GM12878 (cell line): ENCODE data around the gene SHPK. TPM values are rescaled to one million over a fixed set of nuclear protein-coding genes. Genes with fewer than 3 reads are reported as not detected.

Source experiments
- ATAC-seq: fragments of 200-7000 bp; cut with Tn5 transposase; 3 replicates; pipeline ENCODE4 v1.9.1; 2020; ENCODE audit warnings: mild to moderate bottlenecking, moderate library complexity
- BruUV-seq: library from RNA; stranded (reverse); fragments of 400-500 nt; replicated peaks from 2 replicates; lab custom pipeline; 2021; lab: Mats Ljungman, UMichigan
- CTCF ChIA-PET: fragments of 300-600 bp; sonication (Branson Sonifier 250); formaldehyde crosslinking; extraction: SDS; loops from one replicate; lab custom pipeline; 2021; ENCODE audit warnings: inconsistent platforms; lab: Yijun Ruan, JAX
- POLR2A ChIA-PET: fragments of 350-600 bp; formaldehyde crosslinking; extraction: SDS; loops from one replicate; lab custom pipeline; 2021; ENCODE audit warnings: inconsistent platforms; lab: Charles Lee
- RAD21 ChIA-PET: fragments of 300-600 bp; sonication (Branson Sonifier 250); formaldehyde crosslinking; loops from one replicate; lab custom pipeline; 2023; ENCODE audit warnings: antibody characterized with exemption; ENCODE audit not compliant: unreplicated experiment; lab: Charles Lee
- SMC1A ChIA-PET: fragments of 300-600 bp; sonication (Branson Sonifier 250); formaldehyde crosslinking; loops from one replicate; lab custom pipeline; 2023; ENCODE audit not compliant: unreplicated experiment, uncharacterized antibody; lab: Charles Lee
- DNase-seq: peaks from one replicate; pipeline ENCODE4 v3.0.0-alpha.2; 2011; ENCODE audit warnings: low read depth, low spot score
- FAIRE-seq: peaks from 3 replicates; lab custom pipeline; 2011; peaks lifted over from hg19 to GRCh38; lab: Jason Lieb, UNC
- H2AFZ ChIP-seq: 2 replicates; pipeline ENCODE4 v1.6.0; 2011; ENCODE audit warnings: low read depth, low read length, control low read depth; ENCODE audit not compliant: control insufficient read depth
- H3K27ac ChIP-seq: 2 replicates; pipeline ENCODE4 v1.5.1; 2011; ENCODE audit warnings: control low read depth; ENCODE audit not compliant: control insufficient read depth, insufficient read depth
- H3K27me3 ChIP-seq, 2 experiments: replicated peaks in 1 of 2; 2 replicates each; pipeline versions ENCODE4 v1.6.0 to v1.6.1; 2011; ENCODE audit warnings: low read length in 1 of 2; ENCODE audit not compliant: control insufficient read depth in 2 of 2, insufficient read depth in 2 of 2
- H3K36me3 ChIP-seq, 2 experiments: 2 replicates each; pipeline ENCODE4 v1.5.1; 2011; ENCODE audit warnings: low read length in 1 of 2; ENCODE audit not compliant: control insufficient read depth in 2 of 2, insufficient read depth in 2 of 2
- H3K4me1 ChIP-seq: 2 replicates; pipeline ENCODE4 v1.6.1; 2011; ENCODE audit warnings: mild to moderate bottlenecking, low read length, moderate library complexity, mixed read lengths; ENCODE audit not compliant: control insufficient read depth, insufficient read depth
- H3K4me2 ChIP-seq: 2 replicates; pipeline ENCODE4 v1.6.0; 2011; ENCODE audit warnings: control low read depth; ENCODE audit not compliant: control insufficient read depth, insufficient read depth
- H3K4me3 ChIP-seq: fragments of 200-600 bp; sonication (generic); 2 replicates; pipeline ENCODE4 v1.5.1; 2016
- H3K79me2 ChIP-seq: 2 replicates; pipeline ENCODE4 v1.6.0; 2011; ENCODE audit warnings: low read length; ENCODE audit not compliant: control insufficient read depth, insufficient read depth
- H3K9ac ChIP-seq: 2 replicates; pipeline ENCODE4 v1.8.0; 2011; ENCODE audit warnings: low read length, control low read depth, mixed read lengths; ENCODE audit not compliant: control insufficient read depth, insufficient read depth
- H3K9me3 ChIP-seq: replicated peaks from 3 replicates; pipeline ENCODE4 v1.5.1; 2011; ENCODE audit warnings: mild to moderate bottlenecking, low read length; ENCODE audit not compliant: control insufficient read depth, insufficient read depth
- H4K20me1 ChIP-seq: 2 replicates; pipeline ENCODE4 v1.6.0; 2011; ENCODE audit not compliant: control insufficient read depth, insufficient read depth
- ATF7 ChIP-seq: fragments of 450-650 bp; IDR thresholded peaks from 2 replicates; pipeline ENCODE4 v1.6.1; 2016; ENCODE audit warnings: low read depth, mild to moderate bottlenecking
- CHD4 ChIP-seq: fragments of 200-600 bp; sonication (generic); IDR thresholded peaks from 2 replicates; pipeline ENCODE4 v1.6.1; 2016; ENCODE audit warnings: mild to moderate bottlenecking
- ESRRA ChIP-seq: IDR thresholded peaks from 2 replicates; pipeline ENCODE4 v1.6.1; 2012; ENCODE audit warnings: mild to moderate bottlenecking, low read length, improper control_type of control experiment
- HDAC2 ChIP-seq: fragments of 200-600 bp; sonication (generic); IDR thresholded peaks from 2 replicates; pipeline ENCODE4 v1.6.1; 2017
- IKZF1 ChIP-seq: fragments of 450-650 bp; conservative IDR thresholded peaks from 2 replicates; pipeline ENCODE4 v1.6.1; 2017; ENCODE audit warnings: antibody characterized with exemption, mild to moderate bottlenecking
- IKZF2 ChIP-seq, 2 experiments: fragments of 450-650 bp; IDR thresholded peaks; 2 replicates each; pipeline ENCODE4 v1.6.1; 2017; ENCODE audit warnings: mild to moderate bottlenecking in 2 of 2, moderate library complexity in 2 of 2
- MXI1 ChIP-seq: fragments of 150-350 bp; IDR thresholded peaks from 2 replicates; pipeline ENCODE4 v1.6.1; 2011; ENCODE audit warnings: low read depth, mild to moderate bottlenecking, inconsistent platforms, low read length, improper control_type of control experiment
- POLR2AphosphoS2 ChIP-seq: IDR thresholded peaks from 2 replicates; pipeline ENCODE4 v1.6.1; 2011; ENCODE audit warnings: low read depth, mild to moderate bottlenecking, low read length, improper control_type of control experiment, moderate library complexity
- RCOR1 ChIP-seq: conservative IDR thresholded peaks from 2 replicates; pipeline ENCODE4 v1.6.1; 2012; ENCODE audit warnings: low read depth, low read length, improper control_type of control experiment
- RELA ChIP-seq: fragments of 450-650 bp; IDR thresholded peaks from 2 replicates; pipeline ENCODE4 v1.8.0; 2014; ENCODE audit warnings: borderline replicate concordance; ENCODE audit not compliant: partially characterized antibody
- SMARCA5 ChIP-seq: fragments of 450-650 bp; IDR thresholded peaks from 2 replicates; pipeline ENCODE4 v1.6.1; 2017; ENCODE audit warnings: mild to moderate bottlenecking
- SMC3 ChIP-seq: IDR thresholded peaks from 2 replicates; pipeline ENCODE4 v1.6.1; 2011; ENCODE audit warnings: low read length, improper control_type of control experiment, borderline replicate concordance
- SREBF1 ChIP-seq: IDR thresholded peaks from 2 replicates; pipeline ENCODE4 v1.6.1; 2012; ENCODE audit warnings: mild to moderate bottlenecking, low read length
- ZBTB40 ChIP-seq: fragments of 450-650 bp; IDR thresholded peaks from 2 replicates; pipeline ENCODE4 v1.6.1; 2016; ENCODE audit warnings: mild to moderate bottlenecking, moderate library complexity, borderline replicate concordance
- ZNF687 ChIP-seq: fragments of 450-650 bp; IDR thresholded peaks from 2 replicates; pipeline ENCODE4 v1.6.1; 2017; ENCODE audit warnings: mild to moderate bottlenecking, moderate library complexity
- WGBS: methylation state at CpG from one replicate; pipeline ENCODE4 v1.1.6; 2016; ENCODE audit warnings: low lambda C conversion rate; ENCODE audit not compliant: insufficient replicate concordance, insufficient coverage; ENCODE audit errors: missing lambda C conversion rate; 5-methylcytosine and 5-hydroxymethylcytosine counted together
- in situ Hi-C: fragments of 300-500 bp; cut with MboI; formaldehyde crosslinking; loops from 9 replicates; pipeline ENCODE4 v1.14.3; 2018; ENCODE audit warnings: mixed read lengths
- intact Hi-C: fragments of 100-400 bp; cut with micrococcal nuclease; formaldehyde crosslinking; loops from one replicate; pipeline ENCODE4 v1.14.2; 2022; ENCODE audit not compliant: unreplicated experiment
- polyA plus RNA-seq, 11 experiments: library from polyadenylated mRNA; depleted of rRNA in 4 of 11; unstranded in 6 of 11; stranded (reverse) in 5 of 11; fragments of >200 nt; fragmentation: Nextera tagmentation in 4 of 11; fragmentation: Illumina TruSeq in 1 of 11; extraction: Ambion mirVana in 4 of 11; extraction: Trizol in 1 of 11; gene quantifications; 1 replicate in 1 of 11; 2 replicates in 10 of 11; pipeline versions ENCODE4 v1.2.1 to v1.2.3, GENCODE V29; 2011 to 2016; ENCODE audit warnings: inconsistent platforms in 2 of 11, missing spikeins in 2 of 11, low read depth in 1 of 11
- total RNA-seq, 4 experiments: library from RNA; depleted of rRNA in 3 of 4; stranded (reverse); fragments of >200 nt in 3 of 4; fragmentation: Illumina TruSeq in 1 of 4; extraction: Trizol in 1 of 4; gene quantifications; 2 replicates each; pipeline versions ENCODE4 v1.2.1 to v1.2.3, GENCODE V29; 2013 to 2021

SHPK gene
- total and polyA plus RNA-seq, 10 of the 15 experiments (the other 5 are each of a cell fraction or from before 2014, with no cell fraction given), result 1.7 to 16.6 (median 12.9) TPM

- TF ChIP-seq ZBTB40, result no peak
- TF ChIP-seq SMARCA5, result no peak
Observed at GRCh38 chr17:3594051-3594800, 41.8 kb downstream of the SHPK start (continued).

GRCh38 chr17:3593384-3593783 lies 42.7 kb downstream of the SHPK start:
- Histone ChIP-seq H4K20me1 (no peaks in the 10 kb centered on the region), H3K4me2 (no peak overlapping the region), H2AFZ (no peak overlapping the region), H3K27ac (no peak overlapping the region), H3K9ac (no peak overlapping the region), H3K4me1 (no peaks in the 10 kb centered on the region), H3K4me3 (no peak overlapping the region), H3K27me3 (no peaks in the 10 kb centered on the region), H3K9me3 (no peaks in the 10 kb centered on the region), H3K36me3 (no peaks in the 10 kb centered on the region; a peak in 1 of 4 replicates), H3K79me2 (no peaks in the 10 kb centered on the region)
- BruUV-seq, result no TSS peak
- RAD21 ChIA-PET, result no interaction called here
- POLR2A ChIA-PET, result no interaction called here
- in situ Hi-C loops (no loop called here), intact Hi-C loops (no loop called here)
- FAIRE-seq (no peak), ATAC-seq (no peak), DNase-seq (no peak)
- CTCF ChIA-PET, result interaction anchor here (1.9 kb wide), 1 partner anchor 9 kb away, joined by 9 read pairs; no protein-coding TSS in a partner anchor
- SMC1A ChIA-PET, result no interaction called here
- 97% methylated on average over 5 of the region's 5 CpGs for WGBS
- no peak for TF ChIP-seq ESRRA
- TF ChIP-seq SMC3, result no peak
- TF ChIP-seq RCOR1, result no peak
- no peak for TF ChIP-seq CHD4
- no peak for TF ChIP-seq POLR2AphosphoS2
- no peak for TF ChIP-seq RELA
- TF ChIP-seq ZNF687, result no peak
- TF ChIP-seq IKZF2 (IDR thresholded peaks at IDR 0.05), result no peak
- no peak for TF ChIP-seq ATF7
- no peak for TF ChIP-seq MXI1
- TF ChIP-seq HDAC2, result no peak
- no peak for TF ChIP-seq SREBF1
- TF ChIP-seq SMARCA5, result no peak
- no peak for TF ChIP-seq IKZF1
